IPS-18c (cell line): ENCODE data around the gene MAN2C1.
"Not testable (repeated sequence)": the region's sequence is repeated elsewhere in the genome, so short reads cannot be mapped to it uniquely, and the experiment has no call there.

Experiments used
- H3K4me3 ChIP-seq: 2 replicates; pipeline ENCODE4 v1.7.0; 2013; ENCODE audit warnings: low read depth, mild to moderate bottlenecking, low read length, moderate library complexity; ENCODE audit not compliant: insufficient read depth
- H3K9me3 ChIP-seq: one replicate; pipeline ENCODE4 v1.6.1; 2013; ENCODE audit warnings: mild to moderate bottlenecking, low read length, moderate library complexity; ENCODE audit not compliant: control insufficient read depth, insufficient read depth

The MAN2C1 gene

DNA sequence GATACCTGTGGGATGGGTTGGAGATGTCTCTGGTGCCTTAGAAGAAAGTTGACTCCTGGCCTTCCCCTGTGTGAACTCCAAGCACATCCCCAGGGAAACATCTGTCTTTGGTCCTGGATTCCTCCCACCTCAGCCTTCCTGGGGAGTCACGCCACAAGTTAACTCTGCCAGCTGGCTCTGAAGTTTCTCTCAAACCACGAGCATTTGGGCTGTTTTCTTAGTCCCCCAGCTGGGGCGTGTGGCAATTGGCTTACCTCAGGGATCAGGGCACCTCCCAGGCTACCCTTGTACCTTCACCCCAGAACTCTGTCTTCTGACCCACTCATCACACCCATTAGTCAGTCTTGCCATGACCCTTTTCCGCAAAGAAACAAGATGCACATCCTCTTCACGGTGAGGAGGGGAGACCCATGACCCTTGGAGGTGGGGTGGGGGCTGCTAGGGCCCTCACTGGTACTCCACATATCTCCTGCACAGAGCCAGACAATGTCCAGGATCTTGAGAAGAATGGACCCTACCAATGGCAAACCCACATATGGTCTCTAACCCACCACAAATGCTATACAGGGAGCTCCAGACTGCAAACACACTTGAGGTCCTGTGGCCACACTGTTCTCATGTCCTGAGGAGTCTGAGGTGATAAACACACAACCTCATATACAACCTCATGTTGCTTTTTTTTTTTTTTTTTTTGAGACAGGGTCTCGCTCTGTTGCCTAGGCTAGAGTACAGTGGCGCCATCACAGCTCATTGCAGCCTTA, 17.6 kb downstream of the MAN2C1 start:
- no peak overlapping the region for H3K4me3 ChIP-seq

DNA sequence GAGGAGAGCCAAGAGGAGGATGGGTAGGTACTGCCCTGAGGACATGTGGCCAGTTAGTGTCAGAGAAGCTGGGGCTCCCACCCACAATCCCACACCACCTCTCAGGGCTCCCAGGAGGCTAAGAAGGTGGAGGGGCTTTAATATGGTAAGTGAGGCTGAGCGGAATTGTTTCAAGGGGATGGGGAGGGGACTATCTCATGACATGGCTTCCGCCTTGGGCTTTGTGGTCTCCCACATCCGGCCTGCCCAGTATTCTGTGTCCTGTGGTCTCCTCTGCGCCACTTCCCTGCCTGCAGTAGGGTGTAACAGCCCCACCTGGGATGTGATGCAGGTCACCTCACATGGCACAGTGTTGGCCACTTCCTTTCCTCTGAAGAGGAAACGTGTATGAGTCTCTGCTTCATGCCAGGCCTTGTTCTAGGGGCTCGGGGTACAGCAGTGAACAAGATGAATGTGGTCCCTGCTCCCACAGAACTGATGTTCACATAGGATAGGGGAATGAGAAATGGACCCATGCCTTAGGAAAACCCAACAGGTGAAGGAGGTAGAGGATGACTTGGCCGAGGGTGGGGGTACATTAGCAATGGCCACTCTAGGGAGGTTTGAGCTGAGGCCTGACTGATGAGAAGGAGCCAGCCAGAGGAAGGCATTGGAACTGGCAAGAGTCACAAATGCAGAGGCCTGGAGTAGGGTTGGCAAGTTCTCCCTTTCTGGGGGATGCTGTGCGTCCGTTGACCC, 18.4 kb downstream of the MAN2C1 start:
- H3K4me3 ChIP-seq: no peak overlapping the region
- H3K9me3 ChIP-seq: no peaks in the 10 kb centered on the region

More for the DNA sequence above, 17.6 kb downstream of the MAN2C1 start:
- H3K9me3 ChIP-seq: no peaks in the 10 kb centered on the region

DNA sequence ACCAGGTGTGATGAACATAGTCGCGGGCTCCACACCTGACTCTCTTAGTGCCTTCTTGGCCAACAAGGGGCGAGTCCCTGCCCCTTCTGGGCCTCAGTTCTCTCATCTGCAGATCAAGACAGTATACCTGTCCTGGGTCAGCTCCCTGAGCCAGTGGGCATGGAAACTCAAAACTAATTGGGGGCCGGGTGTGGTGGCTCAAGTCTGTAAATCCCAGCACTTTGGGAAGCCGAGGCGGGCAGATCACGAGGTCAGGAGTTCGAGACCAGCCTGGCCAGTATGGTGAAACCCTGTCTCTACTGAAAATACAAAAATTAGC, 19.1 kb downstream of the MAN2C1 start:
- H3K4me3 ChIP-seq, H3K9me3 ChIP-seq: not testable (repeated sequence)

DNA sequence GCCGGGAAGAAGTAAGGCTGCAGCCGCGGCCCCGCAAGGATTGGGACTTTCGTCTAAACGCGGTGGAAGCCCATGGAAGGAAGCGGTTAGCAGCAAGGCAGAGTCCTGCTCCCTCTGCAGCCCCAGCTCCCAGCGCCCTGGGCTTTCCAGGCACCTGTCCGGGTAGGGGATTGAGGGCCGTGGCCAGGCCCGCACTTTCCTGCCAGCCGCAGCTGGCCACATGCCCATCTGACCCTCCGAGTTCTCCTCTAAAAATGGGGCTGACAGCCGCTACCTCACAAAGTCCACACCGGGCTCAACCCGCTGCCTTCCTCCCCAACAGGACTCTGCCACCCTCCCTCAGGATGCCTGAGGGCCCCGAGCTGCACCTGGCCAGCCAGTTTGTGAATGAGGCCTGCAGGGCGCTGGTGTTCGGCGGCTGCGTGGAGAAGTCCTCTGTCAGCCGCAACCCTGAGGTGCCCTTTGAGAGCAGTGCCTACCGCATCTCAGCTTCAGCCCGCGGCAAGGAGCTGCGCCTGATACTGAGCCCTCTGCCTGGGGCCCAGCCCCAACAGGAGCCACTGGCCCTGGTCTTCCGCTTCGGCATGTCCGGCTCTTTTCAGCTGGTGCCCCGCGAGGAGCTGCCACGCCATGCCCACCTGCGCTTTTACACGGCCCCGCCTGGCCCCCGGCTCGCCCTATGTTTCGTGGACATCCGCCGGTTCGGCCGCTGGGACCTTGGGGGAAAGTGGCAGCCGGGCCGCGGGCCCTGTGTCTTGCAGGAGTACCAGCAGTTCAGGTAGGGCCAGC, 19.7 kb downstream of the MAN2C1 start:
- H3K4me3 ChIP-seq: peak overlapping the region; percentile 90
- no peaks in the 10 kb centered on the region for H3K9me3 ChIP-seq

DNA sequence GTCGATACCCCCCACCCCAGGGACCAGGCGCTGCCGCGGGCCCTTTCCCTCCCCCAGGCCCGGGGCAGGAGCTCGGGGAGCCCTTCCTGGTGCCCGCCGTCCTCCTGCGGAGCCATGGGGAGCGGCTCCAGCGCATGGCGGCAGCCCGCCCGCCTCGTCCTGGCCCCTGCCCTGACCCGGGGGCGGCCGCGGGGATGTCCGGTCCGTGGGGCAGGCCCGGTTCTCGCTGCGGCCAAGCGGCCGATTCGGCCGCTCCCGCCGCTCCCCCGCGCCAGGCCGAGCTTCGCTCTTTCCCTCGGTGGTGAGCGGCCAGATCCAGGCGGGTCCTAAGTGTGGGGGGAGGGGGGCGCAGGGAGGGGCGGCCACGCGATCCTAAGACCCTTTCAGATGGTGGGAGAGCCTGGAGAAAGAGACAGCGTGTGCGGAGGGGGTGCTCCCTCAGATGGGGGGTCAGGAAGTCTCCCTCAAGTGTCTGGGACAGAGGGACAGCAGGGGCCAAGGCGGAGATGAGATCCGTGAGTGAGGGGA, 20.3 kb downstream of the MAN2C1 start:
- Histone ChIP-seq H3K9me3 (no peaks in the 10 kb centered on the region), H3K4me3 (peak overlapping the region; percentile 90)

DNA sequence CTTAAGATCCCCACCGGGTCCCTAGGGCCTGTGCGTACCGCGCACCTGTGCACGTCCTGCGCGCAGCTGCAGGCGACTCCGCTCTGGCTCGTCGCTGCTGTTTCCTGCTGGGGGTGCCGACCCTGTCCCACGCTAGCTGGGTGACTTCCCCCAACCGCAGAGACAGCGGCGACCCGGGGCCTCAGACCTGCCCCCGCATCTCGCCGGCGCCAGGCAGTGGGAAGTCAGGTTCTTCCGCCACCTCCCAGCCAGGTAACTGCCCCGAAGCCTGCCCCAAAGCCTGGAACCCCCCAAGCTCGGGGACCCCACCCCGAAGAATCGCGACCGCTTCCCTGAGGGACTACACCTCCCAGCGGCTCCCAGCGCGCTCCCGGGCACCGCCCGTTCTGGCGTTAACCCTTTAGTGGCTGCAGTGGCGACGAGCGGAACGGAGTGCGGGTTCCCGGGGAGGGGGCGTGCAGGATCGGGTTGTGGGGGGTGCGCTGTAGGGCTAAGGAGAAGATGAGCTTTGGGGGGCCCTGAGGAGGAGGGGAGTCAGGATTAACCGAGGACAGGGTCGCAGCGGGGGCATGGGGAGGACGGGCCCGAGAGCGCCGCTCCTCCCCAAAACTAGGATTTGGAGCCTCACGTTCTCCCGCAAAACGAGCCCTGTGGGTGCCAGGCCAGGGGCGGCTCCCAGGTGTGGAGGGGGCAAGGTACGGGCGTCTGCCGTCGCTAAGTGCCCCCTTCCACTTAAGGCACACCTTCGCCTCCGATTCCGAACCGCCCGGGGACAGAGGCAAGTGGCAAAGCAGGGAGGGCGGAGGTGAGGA, 21.0 kb downstream of the MAN2C1 start:
- H3K4me3 ChIP-seq: peak overlapping the region; percentile 90
- no peaks in the 10 kb centered on the region for H3K9me3 ChIP-seq

DNA sequence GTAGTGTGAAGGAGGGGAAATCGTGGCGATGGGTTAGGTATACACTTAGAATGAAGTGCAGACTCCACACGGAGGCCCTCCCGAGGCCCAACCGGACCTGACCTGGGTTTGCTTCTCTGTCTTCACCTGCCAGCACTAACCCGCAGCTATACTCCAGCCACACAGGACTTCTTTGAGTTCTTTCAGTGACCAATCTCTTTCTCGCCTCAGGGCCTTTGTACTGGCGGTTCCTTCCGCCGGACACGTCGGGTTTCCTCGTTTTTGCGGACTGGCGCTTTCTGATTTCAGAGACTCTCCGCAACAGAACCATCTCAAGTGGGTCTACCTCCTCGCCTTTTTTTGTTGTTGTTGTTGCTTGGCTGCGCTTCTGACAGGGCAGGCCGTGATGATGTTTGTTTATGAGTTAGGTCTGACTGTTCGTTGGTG, 21.6 kb downstream of the MAN2C1 start, which contains the start of gene NEIL1:
Gene NEIL1 (plus strand): TSS at position 244 of the 426 bp plus-strand sequence. CDS start 1,867 bp downstream, outside the sequence.
- Histone ChIP-seq H3K9me3 (no peaks in the 10 kb centered on the region), H3K4me3 (peak within 1 kb of the TSS; percentile 90)

DNA sequence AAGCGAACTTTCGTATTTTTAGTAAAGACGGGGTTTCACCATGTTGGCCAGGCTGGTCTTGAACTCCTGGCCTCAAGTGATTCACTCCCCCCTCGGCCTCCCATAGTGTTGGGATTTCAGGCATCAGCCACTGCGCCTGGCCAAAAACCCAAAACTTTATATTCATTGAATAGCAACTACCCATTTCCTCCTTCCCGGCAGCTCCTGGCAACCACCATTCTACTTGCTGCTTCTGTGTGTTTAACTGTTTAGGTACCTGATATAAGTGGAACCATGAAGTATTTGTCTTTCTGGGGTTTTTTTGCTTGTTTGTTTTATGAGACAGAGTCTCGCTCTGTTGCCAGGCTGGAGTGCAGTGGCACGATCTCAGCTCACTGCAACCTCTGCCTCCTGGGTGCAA, 24.5 kb downstream of the MAN2C1 start:
- H3K4me3 ChIP-seq, H3K9me3 ChIP-seq: not testable (repeated sequence)

DNA sequence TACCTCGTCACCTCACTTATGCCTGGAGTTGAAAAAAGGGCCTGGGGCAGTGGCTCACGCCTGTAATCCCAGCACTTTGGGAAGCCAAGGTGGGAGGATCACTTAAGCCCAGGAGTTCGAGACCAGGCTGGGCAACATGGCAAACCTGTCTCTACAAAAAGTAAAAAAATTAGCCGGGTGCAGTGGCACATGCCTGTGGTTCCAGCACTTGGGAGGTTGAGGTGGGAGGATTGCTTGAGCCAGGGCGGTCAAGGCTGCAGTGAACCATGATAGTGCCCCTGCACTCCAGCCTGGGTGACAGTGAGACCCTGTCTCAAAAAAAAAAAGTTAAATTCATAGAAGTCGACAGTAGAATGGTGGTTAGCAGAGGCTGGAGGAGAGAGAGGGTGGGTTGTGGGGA, 26.2 kb downstream of the MAN2C1 start:
- Histone ChIP-seq H3K4me3 (no peak overlapping the region), H3K9me3 (no peaks in the 10 kb centered on the region)

DNA sequence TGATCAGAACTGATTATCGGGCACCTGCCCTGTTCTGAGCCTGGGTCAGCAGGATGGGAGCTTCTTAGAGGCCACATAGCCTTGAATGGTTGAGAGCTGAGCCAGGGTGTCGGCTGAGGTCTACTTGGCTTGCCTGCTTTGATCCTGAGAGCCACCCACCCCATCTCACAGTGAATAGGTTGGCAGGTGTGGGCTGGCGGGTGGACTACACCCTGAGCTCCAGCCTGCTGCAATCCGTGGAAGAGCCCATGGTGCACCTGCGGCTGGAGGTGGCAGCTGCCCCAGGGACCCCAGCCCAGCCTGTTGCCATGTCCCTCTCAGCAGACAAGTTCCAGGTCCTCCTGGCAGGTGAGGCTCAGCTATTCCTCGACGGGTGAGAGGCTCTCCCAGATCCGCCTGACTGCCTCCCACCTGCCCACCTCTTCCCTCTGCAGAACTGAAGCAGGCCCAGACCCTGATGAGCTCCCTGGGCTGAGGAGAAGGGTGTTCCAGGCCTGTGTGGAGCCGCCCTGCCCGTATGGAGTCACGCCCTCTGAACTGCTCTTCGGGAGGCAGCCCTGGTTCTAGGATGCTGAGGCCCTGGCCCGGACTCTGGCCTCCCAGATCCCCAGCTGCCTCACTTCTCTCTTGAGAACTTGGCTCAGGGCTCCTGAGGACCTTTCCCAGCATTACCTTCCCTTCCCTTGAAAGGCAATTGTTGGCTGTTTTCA, 28.7 kb downstream of the MAN2C1 start:
- Histone ChIP-seq H3K9me3 (no peaks in the 10 kb centered on the region), H3K4me3 (no peak overlapping the region)

DNA sequence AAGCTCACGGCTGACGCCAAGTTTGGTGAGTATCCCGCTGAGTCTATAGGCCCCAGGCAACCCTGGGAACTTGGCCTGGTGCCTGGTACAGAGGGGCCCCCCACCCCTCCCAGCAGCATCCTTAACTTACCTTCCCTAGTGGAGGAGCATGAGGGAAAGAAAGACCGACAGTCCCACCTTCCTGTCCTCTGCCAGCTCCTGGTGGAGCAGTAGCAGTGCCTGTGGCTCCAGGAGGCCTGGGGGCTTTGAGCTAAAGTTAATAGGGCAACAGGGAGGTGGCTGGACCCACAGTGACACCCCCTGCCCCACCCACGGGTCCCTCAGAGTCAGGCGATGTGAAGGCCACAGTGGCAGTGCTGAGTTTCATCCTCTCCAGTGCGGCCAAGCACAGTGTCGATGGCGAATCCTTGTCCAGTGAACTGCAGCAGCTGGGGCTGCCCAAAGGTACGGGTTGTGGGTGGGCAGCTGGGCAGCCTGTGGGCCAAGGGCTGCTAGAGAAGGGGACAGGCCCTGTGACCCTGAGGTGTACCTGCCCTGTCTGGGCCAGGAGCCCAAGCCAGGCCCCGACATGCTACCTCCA, 29.7 kb downstream of the MAN2C1 start:
- no peak overlapping the region for H3K4me3 ChIP-seq
- H3K9me3 ChIP-seq: no peaks in the 10 kb centered on the region

DNA sequence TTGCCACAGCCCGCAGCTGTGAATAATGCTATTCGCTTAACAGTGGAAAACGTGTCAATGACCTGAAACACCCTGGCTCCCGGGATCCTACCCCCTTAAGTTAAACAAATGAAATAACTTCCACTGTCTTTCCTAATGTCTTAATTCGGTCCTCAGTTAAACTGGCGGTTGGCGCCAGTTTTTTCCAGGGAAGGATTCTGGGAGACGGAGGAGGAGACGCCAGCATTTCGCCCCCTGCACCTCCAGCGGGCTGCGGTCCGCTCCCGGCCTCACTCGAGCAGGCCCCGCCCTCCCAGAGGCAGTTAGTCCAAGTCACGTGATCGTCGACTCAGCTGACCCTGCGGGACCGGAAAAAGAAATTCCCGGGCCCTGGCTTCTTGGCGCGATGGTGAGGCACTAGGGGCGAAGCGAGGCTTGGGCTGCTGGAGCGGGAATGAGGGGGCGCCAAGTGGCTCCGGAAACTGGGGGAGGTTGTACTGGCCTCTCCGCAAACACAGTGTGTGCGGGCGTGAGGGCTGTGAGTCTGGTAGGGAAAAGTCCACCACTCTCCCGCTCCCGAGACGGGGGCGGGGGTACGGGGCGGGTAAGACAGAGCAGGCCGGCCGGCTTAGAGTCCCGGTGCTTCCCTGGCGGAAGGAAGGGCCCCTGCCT, 32.6 kb downstream of the MAN2C1 start, which contains the start of gene COMMD4:
Gene COMMD4 (plus strand): TSS at position 359 of the 651 bp plus-strand sequence. CDS start 27 bp downstream, at position 386.
- H3K9me3 ChIP-seq: no peaks in the 10 kb centered on the region
- H3K4me3 ChIP-seq: peak within 1 kb of the TSS; percentile 80

DNA sequence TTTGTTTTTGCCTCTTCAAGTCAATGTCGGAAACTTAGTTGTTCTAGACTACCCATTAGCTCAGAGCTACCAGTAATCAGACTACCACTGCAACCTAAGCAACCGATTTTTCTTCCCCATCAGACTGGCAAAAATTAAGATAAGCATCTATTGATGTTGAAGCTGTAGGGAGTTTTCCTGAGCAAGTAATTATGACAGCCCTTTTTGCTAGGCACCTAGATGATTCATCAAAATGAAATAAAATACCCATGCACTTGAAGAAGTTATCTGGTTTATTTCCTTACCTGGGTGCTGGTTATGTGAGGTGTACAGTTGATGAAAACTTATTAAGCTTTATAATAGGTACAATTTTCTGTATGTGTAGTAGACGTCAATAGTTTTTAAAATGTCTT, 33.1 kb downstream of the MAN2C1 start:
- peak overlapping the region; percentile 80; the same call in 1 of the 2 replicates for H3K4me3 ChIP-seq
- H3K9me3 ChIP-seq: no peaks in the 10 kb centered on the region

DNA sequence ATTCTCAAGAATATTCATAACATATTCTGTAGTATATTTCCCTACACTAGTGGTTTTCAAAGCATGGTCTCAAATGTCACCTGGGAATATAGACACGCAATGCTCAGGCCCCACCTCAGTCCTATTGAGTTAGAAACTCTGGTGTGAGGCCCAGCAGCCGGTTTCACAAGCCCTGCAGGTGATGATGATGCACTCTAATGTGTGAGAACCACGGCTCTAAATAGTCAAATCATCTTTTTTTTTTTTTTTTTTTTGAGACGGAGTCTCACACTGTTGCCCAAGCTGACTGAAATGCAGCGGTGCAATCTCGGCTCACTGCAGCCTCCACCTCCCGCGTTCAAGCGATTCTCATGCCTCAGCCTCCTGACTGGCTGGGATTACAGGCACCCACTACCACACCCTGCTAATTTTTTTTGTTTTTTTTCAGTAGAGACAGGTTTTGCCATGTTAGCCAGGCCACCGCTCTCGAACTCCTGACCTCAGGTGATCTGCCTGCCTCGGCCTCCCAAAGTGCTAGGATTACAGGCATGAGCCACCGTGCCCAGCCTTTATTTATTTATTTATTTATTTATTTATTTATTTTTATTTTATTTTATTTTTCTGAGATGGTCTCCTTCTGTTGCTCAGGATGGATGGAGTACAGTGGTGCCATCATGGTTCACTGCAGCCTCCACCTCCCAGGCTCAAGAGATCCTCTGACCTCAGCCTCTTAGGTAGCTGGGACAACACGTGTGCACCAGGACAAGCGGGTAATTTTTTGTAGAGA, 34.6 kb downstream of the MAN2C1 start:
- H3K9me3 ChIP-seq, H3K4me3 ChIP-seq: not testable (repeated sequence)

DNA sequence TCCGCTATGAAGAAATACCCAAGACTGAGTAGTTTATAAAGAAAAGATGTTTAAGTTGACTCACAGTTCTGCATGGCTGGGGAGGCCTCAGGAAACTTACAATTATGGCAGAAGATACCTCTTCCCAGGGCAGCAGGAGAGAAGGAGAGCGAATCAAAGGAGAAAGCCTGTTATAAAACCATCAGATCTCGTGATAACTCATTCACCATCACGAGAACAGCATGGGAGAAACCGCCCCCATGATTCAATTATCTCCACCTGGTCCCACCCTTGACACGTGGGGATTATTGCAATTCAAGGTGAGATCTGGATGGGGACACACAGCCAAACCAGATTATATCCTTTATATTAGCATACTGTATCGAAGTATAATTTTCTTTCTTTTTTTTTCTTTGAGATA, 36.3 kb downstream of the MAN2C1 start:
- not testable (repeated sequence) for H3K9me3 ChIP-seq

More for the DNA sequence above, 36.3 kb downstream of the MAN2C1 start:
- not testable (repeated sequence) for H3K4me3 ChIP-seq
